ENCODE measurements around the gene GBA2.

The GBA2 gene

DNA sequence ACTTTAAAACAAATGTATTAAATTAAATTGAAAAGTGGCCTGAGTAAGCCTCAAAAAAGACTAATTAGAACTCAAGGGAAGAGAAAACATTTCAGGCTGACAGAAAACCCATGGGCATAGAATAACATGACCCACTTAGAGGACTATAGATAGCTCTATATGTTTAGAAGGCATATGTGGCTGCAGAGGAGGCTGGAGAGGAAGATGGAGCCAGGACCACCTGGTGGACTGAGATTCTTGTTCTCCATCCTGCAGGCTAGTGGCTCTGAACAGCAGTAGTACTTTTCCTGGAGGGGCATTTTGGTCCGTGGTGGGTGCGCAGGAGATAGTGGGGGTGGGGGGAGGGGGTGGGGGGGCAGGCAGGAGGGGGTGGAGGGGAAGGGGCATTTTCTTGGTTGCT is 32.0 kb upstream of the GBA2 start:
- Histone ChIP-seq H3K36me3 (ENCODE audit: control insufficient read depth, insufficient read depth, low read length) (no peaks in the 10 kb centered on the region), H3K27me3 (ENCODE audit: control insufficient read depth, insufficient read depth, low read length) (no peaks in the 10 kb centered on the region), H3K4me1 (ENCODE audit: control insufficient read depth, insufficient read depth, low read length) (no peaks in the 10 kb centered on the region), H3K4me3 (ENCODE audit: low read length) (no peak overlapping the region), H3K9ac (ENCODE audit: low read length) (no peak overlapping the region), H3K27ac (ENCODE audit: low read depth, low read length) (no peak overlapping the region)

DNA sequence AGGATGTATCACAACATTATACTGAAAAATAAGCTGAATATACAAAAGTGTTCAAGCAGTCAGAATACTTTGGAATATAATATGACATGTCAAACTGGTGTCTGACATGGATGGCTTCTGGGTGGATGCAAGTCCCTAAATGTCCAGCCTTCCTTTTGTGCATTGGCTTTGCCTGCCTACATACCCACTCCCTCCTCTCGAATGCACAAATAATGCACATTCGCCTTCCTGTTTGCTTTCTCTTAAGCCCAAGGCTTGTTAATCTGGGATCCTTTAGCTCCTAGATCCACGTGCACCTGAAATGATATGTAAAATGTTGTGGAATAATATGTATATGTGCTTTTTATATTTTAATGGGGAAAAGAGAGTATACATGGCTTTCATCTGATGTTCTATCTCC is 29.5 kb upstream of the GBA2 start:
- no peaks in the 10 kb centered on the region for H3K36me3 ChIP-seq (ENCODE audit: control insufficient read depth, insufficient read depth, low read length)
- H3K9ac ChIP-seq (ENCODE audit: low read length), result no peak overlapping the region
- H3K27ac ChIP-seq (ENCODE audit: low read depth, low read length), result no peak overlapping the region
- H3K4me1 ChIP-seq (ENCODE audit: control insufficient read depth, insufficient read depth, low read length), result no peaks in the 10 kb centered on the region
- H3K4me3 ChIP-seq (ENCODE audit: low read length), result no peak overlapping the region
- no peaks in the 10 kb centered on the region for H3K27me3 ChIP-seq (ENCODE audit: control insufficient read depth, insufficient read depth, low read length)

GRCh38 chr9:35776018-35776417 is 27.0 kb upstream of the GBA2 start:
- H3K36me3 ChIP-seq (ENCODE audit: control insufficient read depth, insufficient read depth, low read length), result no peaks in the 10 kb centered on the region
- no peaks in the 10 kb centered on the region for H3K4me1 ChIP-seq (ENCODE audit: control insufficient read depth, insufficient read depth, low read length)
- H3K4me3 ChIP-seq (ENCODE audit: low read length), result no peak overlapping the region
- H3K9ac ChIP-seq (ENCODE audit: low read length), result no peak overlapping the region
- H3K27me3 ChIP-seq (ENCODE audit: control insufficient read depth, insufficient read depth, low read length), result no peaks in the 10 kb centered on the region
- H3K27ac ChIP-seq (ENCODE audit: low read depth, low read length), result no peak overlapping the region

- Histone ChIP-seq H3K4me1 (ENCODE audit: control insufficient read depth, insufficient read depth, low read length) (no peaks in the 10 kb centered on the region), H3K4me3 (ENCODE audit: low read length) (no peak overlapping the region), H3K27me3 (ENCODE audit: control insufficient read depth, insufficient read depth, low read length) (no peaks in the 10 kb centered on the region), H3K9ac (ENCODE audit: low read length) (no peak overlapping the region), H3K27ac (ENCODE audit: low read depth, low read length) (no peak overlapping the region), H3K36me3 (ENCODE audit: control insufficient read depth, insufficient read depth, low read length) (no peaks in the 10 kb centered on the region)
Measured at GRCh38 chr9:35774907-35775635, 26.0 kb upstream of the GBA2 start.

DNA sequence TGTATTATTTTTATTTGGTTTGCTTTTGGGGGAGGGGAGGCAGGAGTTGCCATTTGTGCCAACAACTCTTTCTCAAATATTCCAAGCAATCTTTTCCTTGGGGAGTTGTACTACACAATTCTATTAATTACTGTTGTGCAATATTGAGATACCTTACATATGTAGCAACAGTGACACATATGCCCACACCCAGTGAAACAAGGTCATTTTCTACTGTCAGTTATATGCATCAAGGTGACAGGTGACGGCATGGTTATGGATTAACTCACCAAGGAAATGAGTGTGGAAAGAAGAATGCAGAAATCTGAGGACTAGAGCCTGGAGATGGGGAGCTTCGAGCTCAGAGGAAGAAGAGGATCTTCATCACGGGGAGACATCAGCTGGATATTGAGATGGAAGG is 22.9 kb upstream of the GBA2 start:
- no peaks in the 10 kb centered on the region for H3K4me1 ChIP-seq (ENCODE audit: control insufficient read depth, insufficient read depth, low read length)
- H3K27me3 ChIP-seq (ENCODE audit: control insufficient read depth, insufficient read depth, low read length), result no peaks in the 10 kb centered on the region
- no peak overlapping the region for H3K9ac ChIP-seq (ENCODE audit: low read length)
- no peak overlapping the region for H3K4me3 ChIP-seq (ENCODE audit: low read length)
- no peaks in the 10 kb centered on the region for H3K36me3 ChIP-seq (ENCODE audit: control insufficient read depth, insufficient read depth, low read length)
- no peak overlapping the region for H3K27ac ChIP-seq (ENCODE audit: low read depth, low read length)

GRCh38 chr9:35771534-35771933 is 22.5 kb upstream of the GBA2 start:
- Histone ChIP-seq H3K36me3 (ENCODE audit: control insufficient read depth, insufficient read depth, low read length) (no peaks in the 10 kb centered on the region), H3K4me1 (ENCODE audit: control insufficient read depth, insufficient read depth, low read length) (no peaks in the 10 kb centered on the region), H3K27me3 (ENCODE audit: control insufficient read depth, insufficient read depth, low read length) (no peaks in the 10 kb centered on the region), H3K9ac (ENCODE audit: low read length) (no peak overlapping the region), H3K4me3 (ENCODE audit: low read length) (no peak overlapping the region), H3K27ac (ENCODE audit: low read depth, low read length) (no peak overlapping the region)

DNA sequence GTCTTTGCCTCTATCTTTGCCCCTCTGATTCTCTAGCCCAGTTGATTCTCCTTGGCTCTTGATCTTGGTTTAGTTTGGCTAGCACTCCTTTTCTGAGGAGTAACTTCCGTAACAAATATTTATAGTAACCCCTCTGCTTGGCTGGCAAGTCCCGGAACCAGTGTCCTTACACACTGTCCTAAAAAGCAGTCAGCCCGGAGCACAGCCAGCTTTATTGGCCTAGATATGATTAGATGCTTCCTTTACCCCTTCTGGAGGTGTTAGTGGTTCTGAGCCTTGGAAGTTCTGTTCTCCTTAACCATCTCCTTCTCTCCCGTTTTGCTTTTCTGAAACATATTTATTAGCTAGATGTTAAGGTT is 22.0 kb upstream of the GBA2 start:
- Histone ChIP-seq H3K36me3 (ENCODE audit: control insufficient read depth, insufficient read depth, low read length) (no peaks in the 10 kb centered on the region), H3K9ac (ENCODE audit: low read length) (no peak overlapping the region), H3K27ac (ENCODE audit: low read depth, low read length) (no peak overlapping the region), H3K27me3 (ENCODE audit: control insufficient read depth, insufficient read depth, low read length) (no peaks in the 10 kb centered on the region), H3K4me1 (ENCODE audit: control insufficient read depth, insufficient read depth, low read length) (no peaks in the 10 kb centered on the region), H3K4me3 (ENCODE audit: low read length) (no peak overlapping the region)

GRCh38 chr9:35769763-35770162 is 20.7 kb upstream of the GBA2 start:
- H3K36me3 ChIP-seq (ENCODE audit: control insufficient read depth, insufficient read depth, low read length), result no peaks in the 10 kb centered on the region
- H3K27me3 ChIP-seq (ENCODE audit: control insufficient read depth, insufficient read depth, low read length), result no peaks in the 10 kb centered on the region
- no peak overlapping the region for H3K27ac ChIP-seq (ENCODE audit: low read depth, low read length)
- H3K4me1 ChIP-seq (ENCODE audit: control insufficient read depth, insufficient read depth, low read length), result no peaks in the 10 kb centered on the region
- H3K4me3 ChIP-seq (ENCODE audit: low read length), result no peak overlapping the region
- no peak overlapping the region for H3K9ac ChIP-seq (ENCODE audit: low read length)

- Histone ChIP-seq H3K9ac (ENCODE audit: low read length) (no peak overlapping the region), H3K27me3 (ENCODE audit: control insufficient read depth, insufficient read depth, low read length) (no peaks in the 10 kb centered on the region), H3K4me3 (ENCODE audit: low read length) (no peak overlapping the region), H3K4me1 (ENCODE audit: control insufficient read depth, insufficient read depth, low read length) (no peaks in the 10 kb centered on the region), H3K27ac (ENCODE audit: low read depth, low read length) (no peak overlapping the region), H3K36me3 (ENCODE audit: control insufficient read depth, insufficient read depth, low read length) (no peaks in the 10 kb centered on the region)
Measured at GRCh38 chr9:35767458-35767857, 18.4 kb upstream of the GBA2 start.

GRCh38 chr9:35766997-35767396 is 18.0 kb upstream of the GBA2 start:
- Histone ChIP-seq H3K4me3 (ENCODE audit: low read length) (no peak overlapping the region), H3K4me1 (ENCODE audit: control insufficient read depth, insufficient read depth, low read length) (no peaks in the 10 kb centered on the region), H3K36me3 (ENCODE audit: control insufficient read depth, insufficient read depth, low read length) (no peaks in the 10 kb centered on the region), H3K27me3 (ENCODE audit: control insufficient read depth, insufficient read depth, low read length) (no peaks in the 10 kb centered on the region), H3K27ac (ENCODE audit: low read depth, low read length) (no peak overlapping the region), H3K9ac (ENCODE audit: low read length) (no peak overlapping the region)

- Histone ChIP-seq H3K27me3 (ENCODE audit: control insufficient read depth, insufficient read depth, low read length) (no peaks in the 10 kb centered on the region), H3K4me1 (ENCODE audit: control insufficient read depth, insufficient read depth, low read length) (no peaks in the 10 kb centered on the region), H3K27ac (ENCODE audit: low read depth, low read length) (no peak overlapping the region), H3K9ac (ENCODE audit: low read length) (no peak overlapping the region), H3K4me3 (ENCODE audit: low read length) (no peak overlapping the region), H3K36me3 (ENCODE audit: control insufficient read depth, insufficient read depth, low read length) (no peaks in the 10 kb centered on the region)
Measured at GRCh38 chr9:35763803-35764202, 14.8 kb upstream of the GBA2 start.

DNA sequence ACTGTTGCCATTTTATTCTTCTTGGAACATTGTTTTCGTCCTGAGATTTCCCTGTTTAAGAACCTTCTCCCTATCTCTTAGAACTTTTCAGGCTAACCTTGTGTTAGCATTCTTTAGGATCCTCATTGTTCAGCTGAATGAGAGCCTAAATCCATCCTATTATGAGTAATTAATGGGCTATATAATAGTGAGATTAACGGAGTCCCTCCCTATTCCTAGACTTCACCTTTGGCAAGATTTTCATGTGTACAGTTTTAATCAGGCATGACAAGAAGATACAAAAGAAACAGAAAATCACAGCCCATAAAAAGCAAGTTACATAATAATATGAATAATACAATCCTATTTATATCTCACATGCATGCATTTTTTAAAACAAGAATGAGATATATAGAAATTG is 14.2 kb upstream of the GBA2 start:
- no peaks in the 10 kb centered on the region for H3K36me3 ChIP-seq (ENCODE audit: control insufficient read depth, insufficient read depth, low read length)
- H3K4me1 ChIP-seq (ENCODE audit: control insufficient read depth, insufficient read depth, low read length), result no peaks in the 10 kb centered on the region
- H3K4me3 ChIP-seq (ENCODE audit: low read length), result no peak overlapping the region
- H3K27me3 ChIP-seq (ENCODE audit: control insufficient read depth, insufficient read depth, low read length), result no peaks in the 10 kb centered on the region
- no peak overlapping the region for H3K27ac ChIP-seq (ENCODE audit: low read depth, low read length)
- H3K9ac ChIP-seq (ENCODE audit: low read length), result no peak overlapping the region

GRCh38 chr9:35760651-35761050 is 11.6 kb upstream of the GBA2 start:
- no peak overlapping the region for H3K9ac ChIP-seq (ENCODE audit: low read length)
- no peaks in the 10 kb centered on the region for H3K27me3 ChIP-seq (ENCODE audit: control insufficient read depth, insufficient read depth, low read length)
- no peak overlapping the region for H3K27ac ChIP-seq (ENCODE audit: low read depth, low read length)

More at GRCh38 chr9:35760651-35761050, 11.6 kb upstream of the GBA2 start:
- H3K36me3 ChIP-seq (ENCODE audit: control insufficient read depth, insufficient read depth, low read length), result no peaks in the 10 kb centered on the region
- H3K4me1 ChIP-seq (ENCODE audit: control insufficient read depth, insufficient read depth, low read length), result peaks cover 3% of the 10 kb centered on the region
- H3K4me3 ChIP-seq (ENCODE audit: low read length), result no peak overlapping the region
